Neuronal stem cell (in vitro differentiated cells): ENCODE results near the gene ASB9.

Experiments
- DNase-seq: peaks from one replicate; pipeline ENCODE4 v3.0.0-alpha.2; 2013; ENCODE audit warnings: low spot score
- H2AFZ ChIP-seq: one replicate; pipeline ENCODE4 v1.6.1; 2013; ENCODE audit warnings: mild to moderate bottlenecking, low read length, inconsistent platforms
- H2AK5ac ChIP-seq: 2 replicates; pipeline ENCODE4 v1.6.1; 2013; ENCODE audit warnings: low read depth, mild to moderate bottlenecking, inconsistent platforms, low read length, moderate library complexity, mixed read lengths
- H2BK120ac ChIP-seq: 2 replicates; pipeline ENCODE4 v1.6.1; 2013; ENCODE audit warnings: low read depth, mild to moderate bottlenecking, inconsistent platforms, low read length, moderate library complexity, mixed read lengths
- H2BK12ac ChIP-seq: one replicate; pipeline ENCODE4 v1.6.1; 2013; ENCODE audit warnings: low read length, inconsistent platforms
- H2BK15ac ChIP-seq: 2 replicates; pipeline ENCODE4 v1.6.1; 2013; ENCODE audit warnings: mild to moderate bottlenecking, low read length, inconsistent platforms, mixed read lengths
- H2BK5ac ChIP-seq: one replicate; pipeline ENCODE4 v1.6.1; 2013; ENCODE audit warnings: inconsistent platforms, mild to moderate bottlenecking, low read length, moderate library complexity
- H3K14ac ChIP-seq: one replicate; pipeline ENCODE4 v1.6.1; 2013; ENCODE audit warnings: low read length, inconsistent platforms
- H3K18ac ChIP-seq: 2 replicates; pipeline ENCODE4 v1.6.1; 2013; ENCODE audit warnings: low read length, inconsistent platforms
- H3K23ac ChIP-seq: 2 replicates; pipeline ENCODE4 v1.6.1; 2013; ENCODE audit warnings: low read depth, mild to moderate bottlenecking, mixed read lengths, low read length, inconsistent platforms; ENCODE audit not compliant: poor library complexity
- H3K27ac ChIP-seq: replicated peaks from 3 replicates; pipeline ENCODE4 v1.5.1; 2013; ENCODE audit warnings: low read length, inconsistent platforms
- H3K27me3 ChIP-seq, 3 experiments: 2 replicates each; pipeline ENCODE4 v1.6.1; 2013; ENCODE audit warnings: low read length in 3 of 3, mild to moderate bottlenecking in 2 of 3, inconsistent platforms in 1 of 3, low read depth in 1 of 3, mixed read lengths in 1 of 3, moderate library complexity in 1 of 3; ENCODE audit not compliant: control insufficient read depth in 3 of 3, insufficient read depth in 3 of 3
- H3K36me3 ChIP-seq, 2 donors: replicated peaks in 1 of 2; 2 replicates each; pipeline ENCODE4 v1.6.1; 2013; ENCODE audit warnings: low read length in 2 of 2; ENCODE audit not compliant: control insufficient read depth in 2 of 2, insufficient read depth in 2 of 2
- H3K4ac ChIP-seq: 2 replicates; pipeline ENCODE4 v1.6.1; 2013; ENCODE audit warnings: inconsistent platforms, mild to moderate bottlenecking, low read length, moderate library complexity
- H3K4me1 ChIP-seq, 2 donors: 1 replicate in 1 of 2; 2 replicates in 1 of 2; pipeline ENCODE4 v1.6.1; 2013; ENCODE audit warnings: low read length in 2 of 2, low read depth in 1 of 2; ENCODE audit not compliant: control insufficient read depth in 2 of 2, insufficient read depth in 1 of 2
- H3K4me2 ChIP-seq: one replicate; pipeline ENCODE4 v1.6.1; 2013; ENCODE audit warnings: mild to moderate bottlenecking, low read length, inconsistent platforms; ENCODE audit not compliant: insufficient read depth, poor library complexity, severe bottlenecking
- H3K4me3 ChIP-seq, 2 donors: 2 replicates each; pipeline ENCODE4 v1.5.1; 2013; ENCODE audit warnings: low read length in 2 of 2, mild to moderate bottlenecking in 2 of 2, inconsistent platforms in 1 of 2, moderate library complexity in 1 of 2
- H3K79me1 ChIP-seq: one replicate; pipeline ENCODE4 v1.6.1; 2013; ENCODE audit warnings: low read depth, mild to moderate bottlenecking, inconsistent platforms, low read length, moderate library complexity
- H3K9ac ChIP-seq: one replicate; pipeline ENCODE4 v1.6.1; 2013; ENCODE audit warnings: mild to moderate bottlenecking, low read depth, low read length, inconsistent platforms; ENCODE audit not compliant: poor library complexity
- H3K9me3 ChIP-seq, 2 donors: replicated peaks in 1 of 2; 2 replicates each; pipeline versions ENCODE3 to v1.6.1; 2013; ENCODE audit warnings: low read length in 2 of 2, mild to moderate bottlenecking in 2 of 2, inconsistent platforms in 1 of 2, low read depth in 1 of 2, mixed read lengths in 1 of 2, moderate library complexity in 1 of 2; ENCODE audit not compliant: control insufficient read depth in 2 of 2, insufficient read depth in 1 of 2
- H4K8ac ChIP-seq: one replicate; pipeline ENCODE4 v1.6.1; 2013; ENCODE audit warnings: low read depth, mild to moderate bottlenecking, inconsistent platforms, low read length, moderate library complexity
- H4K91ac ChIP-seq: one replicate; pipeline ENCODE4 v1.6.1; 2013; ENCODE audit warnings: low read length, low read depth, mild to moderate bottlenecking, inconsistent platforms; ENCODE audit not compliant: poor library complexity
- WGBS, 2 donors: extraction: QIAGEN DNeasy Blood & Tissue Kit; methylation state at CpG; one replicate each; pipeline ENCODE4 v1.1.7; 2013; ENCODE audit warnings: missing lambda C conversion rate in 2 of 2, mixed read lengths in 1 of 2; ENCODE audit not compliant: insufficient read length in 2 of 2, insufficient replicate concordance in 1 of 2; ENCODE audit errors: extremely low coverage in 2 of 2; 5-methylcytosine and 5-hydroxymethylcytosine counted together

ASB9 gene

DNA sequence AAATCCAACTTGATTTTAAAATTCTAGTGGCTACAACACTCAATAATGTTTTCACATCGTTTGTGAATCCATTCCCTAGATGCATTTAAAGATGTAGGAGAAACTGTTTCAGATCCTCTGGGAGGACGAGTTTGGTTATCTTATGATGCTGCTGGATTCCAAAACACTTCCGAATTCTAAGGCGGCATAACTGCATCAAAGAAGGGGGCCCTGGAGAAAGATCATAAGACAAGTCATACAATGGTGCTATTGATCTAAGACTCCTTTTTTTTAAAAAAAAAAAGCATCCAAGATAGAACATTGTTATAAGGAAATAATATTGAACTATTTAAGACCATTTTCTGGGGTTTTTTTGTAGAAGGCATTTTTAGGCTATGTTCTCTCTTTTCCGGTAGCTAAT is 25.5 kb downstream of the ASB9 start:
- no peaks in the 10 kb centered on the region for H3K9me3 ChIP-seq
- H3K4me2 ChIP-seq = no peak overlapping the region
- H3K79me1 ChIP-seq = no peaks in the 10 kb centered on the region
- H3K27ac ChIP-seq = no peak overlapping the region
- no peak overlapping the region for H4K8ac ChIP-seq
- no peak overlapping the region for H2AFZ ChIP-seq
- H2BK15ac ChIP-seq = no peak overlapping the region
- no peak overlapping the region for H3K9ac ChIP-seq
- H2BK5ac ChIP-seq = no peak overlapping the region
- H4K91ac ChIP-seq = no peak overlapping the region
- H3K4ac ChIP-seq = no peak overlapping the region
- H3K27me3 ChIP-seq = peaks cover 0 to 16% (median 0%) of the 10 kb centered on the region in 3 experiments
- H3K14ac ChIP-seq = no peak overlapping the region
- H2BK120ac ChIP-seq = no peak overlapping the region
- DNase-seq = no peak
- no peak overlapping the region for H2BK12ac ChIP-seq
- H3K18ac ChIP-seq = no peak overlapping the region
- no peak overlapping the region for H3K23ac ChIP-seq
- H3K36me3 ChIP-seq = no peaks in the 10 kb centered on the region
- no CpG with 5 or more reads among the region's 5 CpGs for WGBS, 2 donors
- no peaks in the 10 kb centered on the region for H3K4me1 ChIP-seq
- H2AK5ac ChIP-seq = no peak overlapping the region
- no peak overlapping the region for H3K4me3 ChIP-seq

DNA sequence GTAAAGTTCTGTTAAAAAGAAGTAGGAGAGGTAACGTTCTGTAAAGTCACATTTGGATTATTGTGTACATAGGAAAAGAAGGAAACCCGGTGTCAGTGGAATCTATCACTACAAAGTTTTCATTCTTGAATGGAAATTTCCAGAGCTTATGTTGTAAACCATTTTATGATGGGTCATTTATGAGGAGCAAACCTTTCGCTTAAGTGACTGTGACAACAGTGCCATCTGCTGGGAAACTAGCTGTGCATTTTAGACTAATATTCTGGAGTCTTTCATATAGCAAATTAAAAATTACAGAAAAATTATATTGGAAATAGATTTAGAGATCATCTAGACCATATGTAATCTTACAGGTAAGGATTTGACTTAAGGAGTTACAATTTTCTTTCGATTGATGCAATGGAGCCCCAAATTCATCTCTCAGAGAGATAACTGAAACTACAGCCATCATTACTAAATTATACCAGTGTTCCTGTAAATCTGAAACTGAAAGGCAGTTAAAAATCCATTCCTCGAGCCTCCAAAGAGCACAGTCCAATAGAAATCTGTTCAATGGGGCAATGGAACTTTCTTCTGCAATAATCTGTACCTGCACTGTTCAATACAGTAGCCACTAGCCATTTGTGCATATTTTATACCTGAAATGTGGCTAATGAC is 26.9 kb downstream of the ASB9 start:
- H2AFZ ChIP-seq = no peak overlapping the region
- peaks cover 0 to 16% (median 0%) of the 10 kb centered on the region in 3 experiments for H3K27me3 ChIP-seq
- H3K4me2 ChIP-seq = no peak overlapping the region
- WGBS, 2 donors = no CpG with 5 or more reads among the region's 5 CpGs
- peak; percentile 5 for DNase-seq
- no peak overlapping the region for H3K23ac ChIP-seq
- H3K4me3 ChIP-seq = no peak overlapping the region
- no peaks in the 10 kb centered on the region for H3K4me1 ChIP-seq
- H2BK120ac ChIP-seq = no peak overlapping the region
- H4K91ac ChIP-seq = no peak overlapping the region
- H3K14ac ChIP-seq = no peak overlapping the region
- no peaks in the 10 kb centered on the region for H3K9me3 ChIP-seq
- no peak overlapping the region for H3K18ac ChIP-seq
- H2AK5ac ChIP-seq = no peak overlapping the region
- no peak overlapping the region for H2BK5ac ChIP-seq
- no peak overlapping the region for H3K4ac ChIP-seq
- H3K79me1 ChIP-seq = no peaks in the 10 kb centered on the region
- no peaks in the 10 kb centered on the region for H3K36me3 ChIP-seq
- no peak overlapping the region for H2BK15ac ChIP-seq
- H3K27ac ChIP-seq = no peak overlapping the region
- no peak overlapping the region for H2BK12ac ChIP-seq
- H4K8ac ChIP-seq = no peak overlapping the region
- H3K9ac ChIP-seq = no peak overlapping the region

DNA sequence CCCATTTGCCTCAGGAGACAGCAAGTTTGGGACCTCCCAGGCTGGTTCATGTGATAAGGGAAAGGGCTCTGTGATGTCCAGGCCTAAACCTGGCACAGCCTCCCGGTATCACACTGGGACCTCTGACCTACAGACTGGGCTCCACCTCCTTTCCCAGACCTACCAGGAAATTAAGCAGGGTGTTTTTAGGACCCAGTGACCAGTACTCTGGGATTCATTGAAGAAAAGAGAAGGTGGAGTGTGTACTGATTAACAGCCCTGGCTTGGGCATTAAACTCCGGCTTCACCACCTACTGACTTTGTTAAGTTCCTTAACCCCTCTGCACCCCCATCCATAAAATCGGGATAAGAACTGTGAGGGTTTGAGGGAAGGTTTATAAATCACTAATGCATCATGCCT is 28.6 kb downstream of the ASB9 start:
- Histone ChIP-seq H3K18ac (no peak overlapping the region), H2AFZ (no peak overlapping the region), H3K14ac (no peak overlapping the region), H2BK15ac (no peak overlapping the region), H3K4me3 (no peak overlapping the region), H3K9me3 (no peaks in the 10 kb centered on the region), H2BK120ac (no peak overlapping the region), H2AK5ac (no peak overlapping the region), H3K4me1 (no peaks in the 10 kb centered on the region), H3K36me3 (no peaks in the 10 kb centered on the region), H4K8ac (no peak overlapping the region), H3K23ac (no peak overlapping the region), H2BK12ac (no peak overlapping the region), H3K27ac (no peak overlapping the region), H2BK5ac (no peak overlapping the region), H3K4me2 (no peak overlapping the region), H3K27me3 (peaks cover 0 to 12% (median 0%) of the 10 kb centered on the region in 3 experiments), H3K4ac (no peak overlapping the region), H4K91ac (no peak overlapping the region), H3K79me1 (no peaks in the 10 kb centered on the region), H3K9ac (no peak overlapping the region)
- DNase-seq = no peak
- no CpG with 5 or more reads among the region's 3 CpGs for WGBS, 2 donors

DNA sequence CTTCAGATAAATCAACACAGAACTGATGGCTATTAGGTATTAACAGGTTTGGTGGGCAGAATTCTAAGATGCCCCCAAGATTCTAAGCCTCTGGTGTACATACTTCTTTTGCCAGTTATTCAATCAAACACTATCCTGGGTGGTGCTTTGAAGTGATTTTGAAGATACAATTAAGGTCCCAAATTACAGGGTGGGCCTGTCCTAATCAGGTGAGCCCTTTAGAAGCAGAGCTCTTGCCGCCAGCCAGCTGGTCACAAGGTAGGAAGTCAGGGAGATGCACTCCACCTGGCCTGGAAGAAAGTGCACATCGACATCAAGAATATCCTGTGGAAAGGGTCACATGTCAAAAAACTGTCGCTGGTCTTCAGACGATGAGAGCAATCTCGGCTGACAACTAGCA is 29.5 kb downstream of the ASB9 start:
- H3K4me3 ChIP-seq = no peak overlapping the region
- H3K14ac ChIP-seq = no peak overlapping the region
- no peak overlapping the region for H2BK15ac ChIP-seq
- H3K27me3 ChIP-seq = peaks cover 0 to 12% (median 0%) of the 10 kb centered on the region in 3 experiments
- H3K4me2 ChIP-seq = no peak overlapping the region
- no peak overlapping the region for H3K18ac ChIP-seq
- H3K9ac ChIP-seq = no peak overlapping the region
- no peak overlapping the region for H4K91ac ChIP-seq
- no peak overlapping the region for H2AK5ac ChIP-seq
- H2BK5ac ChIP-seq = no peak overlapping the region
- H3K9me3 ChIP-seq = no peaks in the 10 kb centered on the region
- no peaks in the 10 kb centered on the region for H3K79me1 ChIP-seq
- no peak overlapping the region for H2BK12ac ChIP-seq
- H2BK120ac ChIP-seq = no peak overlapping the region
- H3K4ac ChIP-seq = no peak overlapping the region
- H3K27ac ChIP-seq = no peak overlapping the region
- WGBS, 2 donors = no CpG with 5 or more reads among the region's 5 CpGs
- H3K23ac ChIP-seq = no peak overlapping the region
- H3K4me1 ChIP-seq = no peaks in the 10 kb centered on the region
- no peak overlapping the region for H2AFZ ChIP-seq
- no peak overlapping the region for H4K8ac ChIP-seq
- no peak for DNase-seq
- no peaks in the 10 kb centered on the region for H3K36me3 ChIP-seq
